B cell (primary cell): Measurements from ENCODE around the gene KIAA1217. TPM values are rescaled to one million over a fixed set of nuclear protein-coding genes. Genes with fewer than 3 reads are reported as not detected.

Source experiments
- ATAC-seq: fragments of 200-7000 bp; cut with Tn5 transposase; one replicate; pipeline ENCODE4 v1.10.0; 2021; ENCODE audit warnings: low read depth, mild to moderate bottlenecking, moderate number of reproducible peaks, moderate library complexity
- CTCF ChIA-PET: fragments of 350-600 bp; sonication (Branson Sonifier 250); formaldehyde crosslinking; loops from one replicate; lab custom pipeline; 2021; ENCODE audit warnings: antibody characterized with exemption, inconsistent platforms; lab: Charles Lee
- POLR2A ChIA-PET: fragments of 350-600 bp; sonication (Branson Sonifier 250); formaldehyde crosslinking; loops from one replicate; lab custom pipeline; 2021; ENCODE audit warnings: antibody characterized with exemption; lab: Charles Lee
- DNase-seq: peaks from one replicate; pipeline ENCODE4 v3.0.0; 2013
- H2AFZ ChIP-seq: 2 replicates; pipeline ENCODE4 v1.6.1; 2012; ENCODE audit warnings: mild to moderate bottlenecking, low read depth, low read length; ENCODE audit not compliant: insufficient read depth, poor library complexity, severe bottlenecking
- H3K27ac ChIP-seq, 2 donors: 1 replicate in 1 of 2; 2 replicates in 1 of 2; pipeline ENCODE4 v1.5.1; 2012 to 2013; ENCODE audit warnings: low read length in 2 of 2, mild to moderate bottlenecking in 2 of 2, moderate library complexity in 1 of 2
- H3K27me3 ChIP-seq, 4 experiments: fragments of 200-600 bp in 1 of 4; sonication (generic) in 1 of 4; replicated peaks in 1 of 4; 1 replicate in 2 of 4; 2 replicates in 2 of 4; pipeline versions ENCODE4 v1.6.1 to v1.7.0; 2013 to 2016; ENCODE audit warnings: low read length in 3 of 4, mild to moderate bottlenecking in 2 of 4, mixed read lengths in 1 of 4, moderate library complexity in 1 of 4; ENCODE audit not compliant: insufficient read depth in 4 of 4, control insufficient read depth in 3 of 4; ENCODE audit errors: control extremely low read depth in 1 of 4
- H3K36me3 ChIP-seq, 2 experiments: replicated peaks in 1 of 2; 1 replicate in 1 of 2; 2 replicates in 1 of 2; pipeline versions ENCODE4 v1.6.1 to v1.7.1; 2013; ENCODE audit warnings: low read length in 1 of 2; ENCODE audit not compliant: insufficient read depth in 2 of 2, control insufficient read depth in 1 of 2; ENCODE audit errors: control extremely low read depth in 1 of 2, extremely low read depth in 1 of 2
- H3K4me1 ChIP-seq, 2 donors: fragments of 200-600 bp in 1 of 2; sonication (generic) in 1 of 2; 1 replicate in 1 of 2; 2 replicates in 1 of 2; pipeline versions ENCODE4 v1.5.1 to v1.6.1; 2013 to 2017; ENCODE audit warnings: low read length in 2 of 2; ENCODE audit not compliant: control insufficient read depth in 2 of 2, insufficient read depth in 2 of 2
- H3K4me2 ChIP-seq: replicated peaks from 2 replicates; pipeline ENCODE3; 2012; ENCODE audit warnings: mild to moderate bottlenecking, low read depth, low read length; ENCODE audit not compliant: poor library complexity, severe bottlenecking
- H3K4me3 ChIP-seq, 5 experiments: fragments of 200-600 bp in 1 of 5; sonication (generic) in 1 of 5; 1 replicate in 3 of 5; 2 replicates in 2 of 5; pipeline versions ENCODE4 v1.5.1 to v1.7.0; 2011 to 2016; ENCODE audit warnings: low read length in 4 of 5, mild to moderate bottlenecking in 4 of 5, low read depth in 2 of 5, control low read depth in 1 of 5, moderate library complexity in 1 of 5; ENCODE audit not compliant: insufficient read depth in 1 of 5; ENCODE audit errors: control extremely low read depth in 1 of 5, extremely low read depth in 1 of 5
- H3K79me2 ChIP-seq: fragments of 200-600 bp; sonication (generic); one replicate; pipeline ENCODE4 v1.6.0; 2016; ENCODE audit warnings: low read length; ENCODE audit not compliant: control insufficient read depth, insufficient read depth
- H3K9ac ChIP-seq: fragments of 200-600 bp; sonication (generic); 2 replicates; pipeline ENCODE4 v1.6.1; 2017; ENCODE audit warnings: mild to moderate bottlenecking, low read length, moderate library complexity
- H3K9me3 ChIP-seq, 3 donors: one replicate each; pipeline versions ENCODE4 v1.6.1 to v1.7.1; 2013; ENCODE audit warnings: low read length in 2 of 3; ENCODE audit not compliant: control insufficient read depth in 2 of 3, insufficient read depth in 1 of 3; ENCODE audit errors: control extremely low read depth in 1 of 3
- H4K20me1 ChIP-seq: 2 replicates; pipeline ENCODE4 v1.6.0; 2012; ENCODE audit warnings: mild to moderate bottlenecking, low read length; ENCODE audit not compliant: insufficient read depth, control insufficient read depth, poor library complexity, severe bottlenecking
- H3K27ac Mint-ChIP-seq: one replicate; pipeline ENCODE4 v1.8.0; 2021; ENCODE audit warnings: mixed read lengths
- H3K27me3 Mint-ChIP-seq: one replicate; pipeline ENCODE4 v1.8.0; 2021; ENCODE audit warnings: mixed read lengths
- H3K4me1 Mint-ChIP-seq: one replicate; pipeline ENCODE4 v1.8.0; 2021; ENCODE audit warnings: mixed read lengths
- H3K4me3 Mint-ChIP-seq: one replicate; pipeline ENCODE4 v1.8.0; 2021; ENCODE audit warnings: mixed read lengths
- H3K9me3 Mint-ChIP-seq: one replicate; pipeline ENCODE4 v1.8.0; 2022; ENCODE audit warnings: mixed read lengths; ENCODE audit not compliant: insufficient read depth
- CTCF ChIP-seq: fragments of 200-600 bp; IDR thresholded peaks from one replicate; pipeline ENCODE4 v1.8.0; 2022; ENCODE audit warnings: antibody characterized with exemption, mild to moderate bottlenecking
- EZH2 ChIP-seq: IDR thresholded peaks from 2 replicates; pipeline ENCODE4 v1.6.1; 2012; ENCODE audit warnings: borderline replicate concordance, low read depth, mild to moderate bottlenecking, moderate library complexity, low read length; ENCODE audit not compliant: insufficient read depth, poor library complexity, severe bottlenecking
- WGBS: methylation state at CpG from one replicate; pipeline ENCODE4 v1.1.5; 2013; ENCODE audit warnings: missing lambda C conversion rate; ENCODE audit not compliant: insufficient coverage; 5-methylcytosine and 5-hydroxymethylcytosine counted together
- intact Hi-C: fragments of 100-400 bp; cut with micrococcal nuclease; formaldehyde crosslinking; loops from one replicate; pipeline ENCODE4 v1.10.0; 2022
- polyA plus RNA-seq: library from polyadenylated mRNA; depleted of rRNA; stranded (reverse); fragments of >200 nt; gene quantifications from 2 replicates; pipeline ENCODE4 v1.2.3, GENCODE V29; 2012
- total RNA-seq, 2 donors: library from RNA; stranded (reverse); fragments of 120-200 nt in 1 of 2; gene quantifications; 1 replicate in 1 of 2; 2 replicates in 1 of 2; pipeline versions ENCODE4 v1.2.3 to v1.2.4, GENCODE V29; 2013 to 2022

Gene KIAA1217
- total and polyA plus RNA-seq, 2 donors (not counting 1 experiment from before 2014, with no cell fraction given) = 0.67 TPM; not detected in 1

- DNase-seq (no peak), ATAC-seq (no peak)
- Histone ChIP-seq H4K20me1 (no peaks in the 10 kb centered on the region), H3K27me3 (no peaks in the 10 kb centered on the region), H3K9ac (no peak overlapping the region), H3K79me2 (no peaks in the 10 kb centered on the region), H3K4me2 (no peak overlapping the region), H3K4me3 (no peak overlapping the region), H2AFZ (no peak overlapping the region), H3K36me3 (no peaks in the 10 kb centered on the region), H3K9me3 (no peaks in the 10 kb centered on the region), H3K4me1 (no peaks in the 10 kb centered on the region), H3K27ac (no peak overlapping the region)
- ChIA-PET POLR2A (no interaction called here), CTCF (no interaction called here)
- Mint-ChIP-seq H3K27ac (no peak overlapping the region), H3K4me1 (no peaks in the 10 kb centered on the region), H3K9me3 (no peaks in the 10 kb centered on the region), H3K27me3 (no peaks in the 10 kb centered on the region), H3K4me3 (no peak overlapping the region)
- no peak for TF ChIP-seq EZH2
- TF ChIP-seq CTCF = no peak
- 97% methylated on average over 4 of the region's 4 CpGs for WGBS
- intact Hi-C loops = no loop called here
Measured at GRCh38 chr10:24375510-24375909, 166.6 kb downstream of the KIAA1217 start.

DNA sequence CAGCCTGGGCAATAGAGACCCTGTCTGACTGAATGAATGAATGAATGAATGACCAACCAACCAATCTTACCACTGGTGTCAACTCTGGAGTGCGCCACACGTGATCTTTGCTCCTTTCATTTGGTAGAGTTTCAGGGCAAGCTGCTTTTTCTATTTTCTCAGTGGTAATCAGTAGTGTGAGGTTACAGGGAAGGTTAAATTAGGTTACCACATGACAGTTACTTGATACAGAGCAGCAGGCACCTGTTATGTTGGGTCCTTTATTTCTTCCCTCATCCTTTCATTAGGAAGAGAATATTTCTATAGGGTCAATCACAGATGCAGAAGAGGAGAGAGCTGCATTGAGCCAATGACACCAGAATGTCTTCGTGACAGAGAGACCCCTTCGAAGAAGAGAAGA, 167.8 kb downstream of the KIAA1217 start:
- no peaks in the 10 kb centered on the region for H3K79me2 ChIP-seq
- no peaks in the 10 kb centered on the region for H4K20me1 ChIP-seq
- H3K4me2 ChIP-seq = no peak overlapping the region
- no peaks in the 10 kb centered on the region for H3K27me3 Mint-ChIP-seq
- no peaks in the 10 kb centered on the region for H3K36me3 ChIP-seq
- DNase-seq = no peak
- no peak overlapping the region for H3K9ac ChIP-seq
- ATAC-seq = no peak
- H3K9me3 Mint-ChIP-seq = no peaks in the 10 kb centered on the region
- no peak overlapping the region for H3K4me3 Mint-ChIP-seq
- no peak overlapping the region for H3K4me3 ChIP-seq
- POLR2A ChIA-PET = no interaction called here
- no peaks in the 10 kb centered on the region for H3K4me1 ChIP-seq
- no peaks in the 10 kb centered on the region for H3K9me3 ChIP-seq
- H3K27ac ChIP-seq = no peak overlapping the region
- H3K4me1 Mint-ChIP-seq = no peaks in the 10 kb centered on the region
- no peak overlapping the region for H3K27ac Mint-ChIP-seq
- H3K27me3 ChIP-seq = no peaks in the 10 kb centered on the region
- intact Hi-C loops = no loop called here
- WGBS = no CpG with 5 or more reads among the region's 4 CpGs
- H2AFZ ChIP-seq = no peak overlapping the region
- CTCF ChIA-PET = no interaction called here
- no peak for TF ChIP-seq EZH2
- TF ChIP-seq CTCF = no peak
